CD4-positive, alpha-beta T cell treated with Interleukin-12 subunit alpha and Interleukin-12 subunit beta, for 1 hour (primary cell): ENCODE data around the gene PTPRD.

ENCODE experiments used
- DNase-seq: peaks from one replicate; pipeline ENCODE4 v3.0.0-alpha.2; 2020

Gene PTPRD

DNA sequence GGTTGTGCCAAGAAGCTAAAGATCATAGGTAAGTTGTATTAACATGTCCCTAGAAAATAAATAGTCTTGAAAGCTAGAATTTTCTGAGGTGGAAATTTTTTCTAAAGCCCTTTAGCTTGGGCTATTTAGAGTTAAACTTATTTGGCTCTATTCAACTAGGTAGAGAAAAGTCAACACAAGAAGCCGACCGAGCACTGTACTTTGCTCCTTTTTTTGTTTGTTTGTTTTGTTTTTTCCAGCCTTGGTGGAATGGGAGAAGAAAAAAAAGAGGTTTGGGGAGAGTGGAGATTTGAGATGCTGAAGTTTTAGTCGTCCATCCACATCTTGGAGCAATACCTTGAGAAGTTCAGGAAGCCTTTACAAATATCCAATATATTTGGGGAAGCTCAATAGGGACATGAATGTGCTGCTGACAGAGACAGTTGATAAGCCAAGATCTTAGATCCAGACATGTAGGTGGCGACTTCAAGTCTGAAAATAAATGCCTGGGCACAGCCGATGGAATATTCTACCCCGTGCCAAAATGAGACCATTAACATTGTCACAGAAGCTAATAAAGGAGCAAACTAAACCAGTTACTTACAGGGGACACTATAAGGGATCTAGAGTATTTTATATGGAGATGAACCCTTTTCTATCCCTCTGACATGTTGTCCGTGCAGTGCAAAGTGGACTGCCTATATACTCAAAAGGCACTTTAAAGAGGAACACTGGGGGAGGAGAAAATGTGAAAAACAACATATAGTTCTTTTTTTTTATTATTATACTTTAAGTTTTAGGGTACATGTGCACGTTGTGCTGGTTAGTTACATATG, 466.1 kb downstream of the PTPRD start:
- DNase-seq: no peak

DNA sequence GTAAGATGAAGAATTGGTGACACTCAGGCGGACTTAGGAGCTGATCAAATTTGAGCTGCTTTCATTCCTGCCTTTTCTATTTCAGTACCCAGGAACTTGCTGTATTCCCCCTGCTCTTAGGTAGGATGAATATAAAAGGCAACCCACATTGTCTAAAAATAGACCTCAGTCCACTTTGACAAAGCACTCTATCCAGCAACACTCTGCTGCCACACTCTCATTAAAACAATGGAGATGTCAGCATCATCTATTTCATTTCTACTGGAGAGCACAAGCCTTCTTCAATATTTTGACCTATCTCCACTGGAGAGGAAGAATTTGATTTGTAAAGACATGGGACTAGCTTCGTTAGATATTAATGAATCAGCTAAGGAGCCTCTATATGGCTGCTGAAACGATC, 468.4 kb downstream of the PTPRD start:
- DNase-seq: no peak

DNA sequence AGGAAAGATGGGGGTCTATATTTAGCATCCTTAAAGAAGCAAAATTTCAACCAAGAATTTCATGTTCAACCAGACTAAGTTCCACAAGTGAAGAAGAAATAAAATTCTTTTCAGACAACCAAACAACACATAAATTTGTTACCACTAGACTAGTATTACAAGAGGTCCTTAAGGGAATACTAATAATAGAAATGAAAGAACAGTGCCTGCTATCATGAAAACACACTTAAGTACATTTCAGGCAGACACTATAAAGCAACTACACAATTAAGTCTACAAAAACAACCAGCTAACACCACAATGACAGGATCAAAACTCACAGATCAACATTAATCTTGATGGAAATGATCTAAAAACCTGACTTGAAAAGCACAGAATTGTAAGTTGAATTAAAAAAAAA, 477.2 kb downstream of the PTPRD start:
- no peak for DNase-seq

DNA sequence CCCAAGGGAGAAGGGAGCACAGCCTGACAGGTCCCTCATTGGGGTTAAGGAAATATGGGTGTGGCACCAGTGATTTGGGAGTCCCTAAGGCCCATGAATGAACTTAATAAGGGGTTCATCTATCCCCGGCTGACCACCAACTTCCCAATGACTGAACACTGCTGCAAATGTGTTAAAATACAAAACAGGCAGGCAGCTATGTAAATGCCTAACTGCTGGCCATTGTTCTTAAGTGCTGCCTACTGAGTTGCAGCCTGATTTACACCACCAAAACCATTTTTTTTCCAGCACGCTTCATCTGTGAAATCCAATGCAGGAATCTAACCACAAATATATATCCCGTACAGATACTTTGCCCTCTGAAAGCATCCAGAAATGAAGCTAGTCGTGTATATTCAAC, 478.5 kb downstream of the PTPRD start:
- DNase-seq: no peak

DNA sequence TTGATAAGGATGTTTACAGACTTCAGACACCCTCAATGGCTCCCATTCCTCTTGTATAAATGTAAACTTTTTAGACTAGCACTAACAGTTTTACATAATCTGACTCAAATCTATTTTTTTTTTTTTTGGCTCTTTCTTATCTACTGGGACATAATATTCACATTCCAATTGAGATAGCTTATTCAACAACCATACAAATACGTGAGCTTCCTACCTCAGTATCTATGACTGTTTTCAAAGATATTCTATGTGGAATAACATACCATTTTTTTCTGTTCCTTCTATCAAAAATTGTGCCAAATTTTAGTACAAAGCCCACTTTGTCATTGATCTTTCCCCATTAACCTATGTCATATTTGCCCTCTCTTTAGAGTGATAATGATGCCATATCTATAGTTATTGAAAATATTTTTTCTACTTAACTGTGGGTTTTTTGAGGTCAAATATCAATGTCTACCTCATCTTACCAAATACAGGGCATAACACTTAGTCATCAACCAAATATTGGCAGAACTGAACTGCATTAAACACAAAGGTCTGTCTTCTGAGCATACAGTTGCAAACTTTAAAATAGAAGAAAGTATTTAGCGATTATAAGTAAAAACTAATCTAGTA, 482.6 kb downstream of the PTPRD start:
- no peak for DNase-seq

DNA sequence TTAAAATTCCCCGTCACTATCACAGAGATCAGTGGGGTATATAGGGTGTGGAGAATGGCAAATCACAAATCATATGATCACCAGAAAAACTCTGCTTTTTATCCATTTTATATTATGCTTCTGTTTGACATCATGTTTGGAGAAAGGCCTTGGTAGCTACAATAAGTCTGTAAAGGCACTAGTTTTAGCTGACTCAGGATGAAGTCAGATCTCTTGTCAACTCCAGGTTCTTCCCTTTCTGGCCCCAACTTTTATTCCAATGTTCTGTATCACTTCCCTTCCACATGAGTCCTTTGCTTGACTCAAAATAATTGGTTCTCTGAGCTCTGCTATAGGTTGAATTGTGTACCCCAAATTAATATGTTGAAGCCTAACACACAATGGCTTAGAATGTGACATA, 484.9 kb downstream of the PTPRD start:
- no peak for DNase-seq

DNA sequence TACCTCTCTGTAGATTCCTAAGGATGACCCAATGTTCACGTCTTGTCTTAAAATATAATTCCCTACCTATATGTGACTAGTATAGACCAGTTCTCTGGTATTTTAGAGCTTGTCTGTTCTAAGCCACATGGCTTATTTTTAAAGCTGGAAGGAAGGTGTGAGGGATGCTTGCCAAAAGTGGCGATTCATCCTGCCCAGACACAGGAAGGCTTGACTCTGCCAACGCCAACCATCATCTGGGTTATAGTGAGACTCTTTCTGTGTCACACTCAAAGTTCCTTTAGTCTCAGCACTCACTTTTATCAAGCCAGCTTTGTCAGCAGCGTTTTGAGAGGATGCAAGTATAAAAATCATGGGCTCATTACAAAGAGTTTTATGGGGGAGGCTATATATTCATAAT, 500.0 kb downstream of the PTPRD start:
- DNase-seq: no peak

DNA sequence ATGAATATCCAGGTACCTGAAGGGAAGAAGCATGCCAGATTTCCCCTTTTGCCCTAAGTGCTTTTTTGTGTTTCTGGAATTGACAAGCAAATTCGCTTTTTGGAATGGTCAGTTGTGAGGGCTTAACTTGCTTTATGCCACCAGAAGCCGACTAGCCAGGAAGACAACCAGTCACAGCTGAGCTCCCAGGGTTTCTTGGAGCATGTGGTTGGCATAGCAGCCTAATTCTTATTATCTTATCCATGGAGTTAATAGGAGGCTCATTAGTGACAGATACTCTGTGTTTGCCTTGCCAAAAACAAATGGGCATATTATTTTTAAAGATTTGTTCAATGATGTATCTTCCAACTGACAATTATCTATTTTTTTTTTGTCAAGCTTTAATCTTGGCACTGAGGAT, 500.7 kb downstream of the PTPRD start:
- DNase-seq: no peak

DNA sequence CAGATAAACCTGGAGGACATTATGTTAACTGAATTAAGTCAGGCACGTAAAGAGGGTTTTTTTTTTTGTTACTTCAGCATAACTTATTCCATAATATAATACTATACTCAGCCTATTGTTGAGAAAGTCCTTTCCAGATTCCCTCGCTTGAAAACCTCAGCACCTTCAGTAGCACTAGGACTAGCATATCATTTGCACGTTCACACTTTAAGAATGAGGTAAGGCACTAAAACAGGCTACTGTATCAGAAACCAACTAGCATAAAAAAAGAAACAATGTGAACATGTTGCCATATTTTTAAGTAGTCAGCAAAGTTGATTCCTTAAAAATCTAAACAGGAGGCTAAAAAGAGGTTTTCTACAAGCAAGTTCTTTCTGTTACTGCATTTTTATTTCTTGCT, 504.0 kb downstream of the PTPRD start:
- no peak for DNase-seq

DNA sequence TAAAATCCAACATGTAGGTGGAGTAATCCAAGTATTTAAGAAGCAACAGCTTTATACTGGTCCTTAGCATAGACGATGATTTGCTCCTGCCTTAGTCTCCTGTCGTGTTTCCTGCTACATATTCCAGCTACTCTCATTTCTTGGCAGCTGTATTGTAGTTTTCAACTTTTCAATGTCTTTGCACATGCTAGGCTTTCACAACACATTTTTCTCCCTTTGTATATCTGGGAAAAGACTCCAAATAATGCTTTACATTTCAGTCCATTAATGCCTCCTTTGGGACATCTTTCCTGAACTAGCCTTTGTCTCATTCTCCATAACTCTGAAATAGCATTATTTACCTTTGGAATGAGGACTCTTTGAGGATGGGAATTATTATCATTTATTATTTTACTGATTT, 508.0 kb downstream of the PTPRD start:
- no peak for DNase-seq

DNA sequence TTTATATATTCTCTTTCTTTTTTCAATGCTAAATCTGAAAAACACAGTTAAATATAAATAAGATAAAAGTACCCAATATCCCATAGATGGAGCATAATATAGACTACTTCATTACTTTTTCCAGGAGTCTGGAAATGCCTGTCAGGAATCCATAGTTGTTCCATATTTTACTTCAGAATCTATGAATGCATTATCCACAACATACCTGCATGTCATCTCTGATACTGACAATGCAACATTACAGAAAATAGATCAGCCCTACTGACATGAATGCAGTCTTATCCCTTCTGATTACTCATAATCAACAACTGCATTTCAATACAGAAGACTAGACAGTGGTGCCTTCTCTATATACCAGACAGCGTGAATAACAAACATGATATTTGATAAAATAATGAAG, 517.6 kb downstream of the PTPRD start:
- DNase-seq: no peak

DNA sequence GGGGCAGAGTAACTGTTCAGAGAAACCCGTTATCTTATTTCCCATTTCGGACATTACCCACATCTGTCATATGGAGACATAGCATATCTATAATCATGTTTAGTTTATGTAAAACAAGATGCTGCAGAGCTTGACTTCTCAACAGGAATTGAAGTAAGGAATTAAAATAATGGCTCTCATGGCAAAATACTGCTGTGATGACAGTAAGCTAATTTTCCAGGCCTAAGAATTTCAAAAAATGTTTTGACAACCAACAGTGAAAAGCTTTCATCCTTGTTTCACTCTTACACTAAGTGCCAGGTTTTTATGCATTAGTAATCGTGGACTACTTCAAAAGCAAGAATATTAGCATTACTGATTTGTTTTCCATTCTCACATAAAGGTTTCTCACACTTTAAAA, 518.2 kb downstream of the PTPRD start:
- no peak for DNase-seq

DNA sequence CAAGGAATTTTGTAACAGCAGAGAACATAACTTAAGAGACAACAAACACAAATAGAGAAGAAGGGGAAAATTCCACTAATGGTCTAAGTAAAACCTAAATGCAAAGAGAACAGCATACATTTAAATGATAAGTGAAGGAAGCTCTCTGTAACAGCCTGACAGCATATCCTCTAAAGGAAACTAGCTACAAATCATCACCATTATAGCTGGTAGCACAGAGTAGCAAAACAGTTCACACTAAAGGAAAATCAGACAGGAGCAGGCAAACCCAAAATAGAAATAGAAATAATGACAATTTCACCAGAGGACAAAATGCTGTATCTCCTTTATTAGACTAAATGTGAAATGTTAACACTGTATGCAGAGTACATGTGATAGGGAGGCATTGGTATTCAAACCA, 532.8 kb downstream of the PTPRD start:
- DNase-seq: no peak

DNA sequence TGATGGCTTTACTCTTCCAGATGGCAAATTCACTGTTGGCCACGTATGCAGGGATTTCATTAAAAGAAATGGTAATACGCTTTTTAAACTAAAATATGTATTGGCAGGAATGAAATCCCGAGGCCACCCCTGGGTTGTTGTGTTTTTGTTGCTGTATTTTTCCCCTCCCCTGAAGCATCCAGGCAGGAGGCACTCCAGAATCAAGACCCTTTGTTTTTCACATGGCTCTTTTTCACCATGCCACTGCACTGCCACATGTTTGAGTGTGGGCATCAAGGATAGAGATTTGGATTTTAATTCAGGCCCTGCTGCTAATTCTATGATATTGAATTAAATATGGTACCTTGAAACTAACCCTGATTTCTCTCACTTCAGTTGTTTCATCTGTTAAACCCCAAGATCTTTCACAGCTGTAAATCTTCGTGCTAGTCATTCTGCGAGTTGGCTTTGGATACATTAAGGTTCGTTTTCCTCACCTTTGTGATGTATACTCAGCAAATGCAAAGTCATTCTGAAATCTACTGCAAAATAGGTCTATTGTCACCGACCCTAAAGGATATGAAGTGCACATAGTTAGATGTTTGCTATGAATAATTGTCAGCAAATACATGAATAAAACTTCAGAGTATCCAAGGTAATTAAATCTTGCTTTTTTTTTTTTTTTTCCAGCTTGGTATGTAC, 533.4 kb downstream of the PTPRD start:
- DNase-seq: no peak

DNA sequence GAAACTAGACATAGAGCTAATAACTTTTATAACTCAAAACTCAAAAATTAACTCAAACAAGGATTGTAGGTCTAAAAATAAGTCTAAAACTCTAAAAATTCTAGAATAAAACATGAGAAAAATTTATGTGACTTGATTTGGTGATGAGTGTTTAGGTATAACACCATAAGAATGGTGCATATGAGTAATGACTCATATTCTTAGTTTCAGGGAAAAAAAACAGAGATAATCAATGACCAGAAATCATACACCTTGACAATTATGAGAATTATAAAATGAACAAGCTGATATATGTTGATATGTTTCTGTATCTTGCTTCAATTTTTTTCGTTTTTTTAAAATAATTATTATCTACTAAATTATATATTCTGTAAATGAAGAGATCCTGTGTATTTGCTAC, 541.2 kb downstream of the PTPRD start:
- DNase-seq: no peak

DNA sequence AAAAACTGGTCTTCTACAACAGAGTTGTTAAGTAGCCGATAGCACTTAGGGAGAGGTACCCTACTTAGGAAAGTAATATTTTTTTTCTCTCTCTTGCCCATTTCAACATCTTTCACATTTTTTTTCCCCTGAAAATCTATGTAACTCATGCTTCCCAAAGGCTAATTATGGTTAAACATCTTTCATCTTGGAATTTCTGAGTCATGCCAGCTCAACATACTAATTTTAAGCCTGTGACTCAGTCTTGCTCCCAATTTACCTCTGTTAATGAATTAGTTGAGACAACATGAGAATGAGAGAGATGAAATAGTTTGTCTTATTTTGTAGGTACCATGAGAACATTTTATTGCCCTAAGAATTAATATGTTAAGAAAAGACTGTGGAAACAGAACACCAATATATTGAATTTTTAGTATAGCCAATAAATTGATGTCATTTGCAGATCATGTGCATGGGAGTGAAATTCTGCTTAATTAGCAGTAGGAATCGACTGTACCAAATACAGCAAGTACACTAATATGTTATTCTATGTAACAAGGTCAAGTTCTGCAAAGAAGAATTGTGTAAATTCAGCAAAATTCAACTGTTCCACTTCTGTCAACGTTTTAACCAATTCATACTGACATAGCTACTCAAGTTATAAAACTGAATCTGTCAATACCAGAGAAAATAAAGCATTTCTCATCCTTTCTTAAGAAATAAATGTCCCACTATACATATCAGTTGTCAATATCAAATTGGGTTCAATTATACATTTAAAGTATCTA, 550.0 kb downstream of the PTPRD start:
- no peak for DNase-seq

DNA sequence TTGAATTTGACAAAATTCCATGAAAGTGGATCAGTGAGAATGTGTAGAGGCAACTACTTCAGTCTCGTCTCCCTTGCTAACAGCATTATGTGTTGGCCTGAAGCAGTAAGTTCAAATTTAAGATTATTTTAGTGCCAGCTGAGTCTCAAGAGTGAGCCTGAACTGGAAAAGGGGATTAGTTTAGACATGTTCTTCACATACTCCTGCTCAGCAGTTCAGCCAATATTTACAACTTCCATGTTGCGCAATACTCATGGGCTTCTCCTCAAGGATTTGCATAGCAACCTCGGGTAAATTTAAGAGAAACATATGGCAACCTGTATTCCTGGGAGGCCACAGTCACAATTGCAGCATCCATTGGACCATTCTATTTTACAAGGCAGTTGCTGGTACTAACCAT, 553.8 kb downstream of the PTPRD start:
- no peak for DNase-seq

DNA sequence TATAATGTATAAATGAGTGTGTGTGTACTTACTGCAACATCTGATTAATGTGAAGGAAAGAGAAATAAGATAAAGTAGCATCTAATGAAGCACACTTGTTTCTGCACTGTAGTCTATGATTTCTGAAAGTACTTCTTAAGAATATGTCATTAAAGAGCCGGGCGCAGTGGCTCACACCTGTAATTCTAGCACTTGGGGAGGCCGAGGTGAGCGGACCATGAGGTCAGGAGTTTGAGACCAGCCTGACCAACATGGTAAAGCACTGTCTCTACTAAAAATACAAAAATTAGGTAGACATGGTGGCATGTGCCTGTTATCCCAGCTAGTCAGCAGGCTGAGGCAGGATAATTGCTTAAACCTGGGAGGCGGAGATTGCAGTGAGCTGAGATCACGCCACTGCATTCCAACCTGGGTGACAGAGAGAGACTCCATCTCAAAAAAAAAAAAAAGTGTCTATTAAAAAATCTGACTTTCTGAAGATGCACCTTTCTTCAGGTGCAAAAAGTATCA, 556.9 kb downstream of the PTPRD start:
- DNase-seq: no peak

DNA sequence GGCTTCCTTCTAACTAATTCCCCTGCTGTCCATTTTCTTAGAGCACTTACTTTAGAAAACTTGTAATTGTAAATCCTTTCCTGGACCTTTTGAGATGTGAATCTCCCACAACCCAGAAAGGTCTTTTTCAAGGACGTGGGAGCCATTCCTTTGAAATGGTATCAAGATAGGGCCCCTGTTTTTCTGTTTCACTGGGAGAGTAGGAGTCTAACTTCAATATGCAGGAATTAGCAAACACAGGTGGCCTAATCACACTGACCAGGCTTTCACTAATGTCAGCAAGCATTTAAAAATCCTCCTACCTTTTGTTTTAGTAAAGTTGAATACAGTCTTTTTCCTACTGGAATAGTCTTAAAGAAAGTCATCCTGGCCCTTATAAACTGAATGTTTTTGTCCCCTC, 558.3 kb downstream of the PTPRD start:
- DNase-seq: no peak

DNA sequence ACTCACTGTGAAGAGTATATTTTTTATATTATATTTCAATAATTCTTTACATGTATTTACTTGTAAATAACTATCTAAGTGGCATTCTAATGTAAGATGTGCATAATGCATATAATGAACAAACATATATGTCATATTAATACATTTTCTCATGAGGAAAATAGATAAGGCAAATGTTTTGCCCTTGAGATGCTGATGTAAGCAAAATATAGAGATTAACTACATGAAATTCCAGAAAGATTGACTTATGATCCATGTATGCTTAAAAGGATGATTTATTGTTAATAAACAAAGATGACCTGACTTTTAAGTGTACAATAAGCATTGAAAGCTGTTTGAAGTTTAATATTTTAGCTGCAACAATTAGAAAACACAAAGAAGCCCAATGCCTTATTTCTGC, 559.9 kb downstream of the PTPRD start:
- no peak for DNase-seq

DNA sequence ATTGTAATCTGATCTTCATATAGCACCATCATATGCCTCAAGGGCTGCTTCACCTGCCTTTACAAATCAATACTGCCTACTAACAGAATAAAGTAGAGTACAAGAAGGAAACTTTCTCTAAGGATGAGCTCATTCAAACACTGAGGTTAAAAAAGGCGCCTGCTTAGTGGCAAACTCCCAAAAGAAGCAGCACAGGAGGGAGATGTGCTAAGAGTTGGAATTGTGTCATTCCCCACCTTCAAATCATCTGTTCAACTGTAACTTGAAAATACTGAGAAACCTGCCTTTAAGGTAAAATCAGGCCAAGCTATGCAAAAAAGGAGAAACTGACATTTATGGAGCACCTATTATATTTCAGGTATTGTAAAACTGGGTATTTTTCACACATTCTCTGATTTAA, 560.6 kb downstream of the PTPRD start:
- no peak for DNase-seq

DNA sequence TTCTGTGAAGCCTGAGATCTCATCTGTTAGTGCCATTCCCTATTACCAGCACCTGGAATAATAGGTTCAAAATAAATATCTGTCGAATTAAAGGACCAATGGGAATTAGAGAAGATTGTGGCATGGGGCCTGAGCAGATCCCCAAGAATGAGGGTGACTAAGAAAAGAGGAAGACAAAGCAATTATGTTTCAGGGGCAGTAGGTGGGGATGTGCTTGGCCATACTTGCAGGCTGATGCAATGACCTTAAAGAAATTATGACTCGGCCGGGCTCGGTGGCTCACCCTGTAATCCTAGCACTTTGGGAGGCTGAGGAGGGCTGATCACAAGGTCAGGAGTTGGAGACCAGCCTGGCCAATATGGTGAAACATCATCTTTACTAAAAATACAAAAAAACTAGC, 562.8 kb downstream of the PTPRD start:
- no peak for DNase-seq

DNA sequence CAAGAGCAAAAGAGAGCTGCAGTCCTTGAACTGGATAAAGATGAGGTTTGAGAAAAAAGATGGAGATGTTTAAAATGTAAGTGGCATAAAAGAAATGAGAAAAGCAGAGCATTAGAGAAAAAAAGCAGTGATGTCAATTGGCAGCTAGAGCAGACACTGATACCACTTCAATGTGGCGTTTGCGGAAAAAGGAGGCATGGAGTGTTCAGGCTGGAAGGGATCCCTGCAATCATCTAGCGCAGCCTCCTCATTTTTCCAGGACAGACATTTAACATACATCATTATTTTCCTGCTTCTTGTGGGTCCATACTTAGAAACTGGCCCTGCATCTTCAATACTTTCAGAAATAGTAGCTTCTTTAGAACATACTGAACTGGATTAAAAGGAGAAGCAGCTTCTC, 563.8 kb downstream of the PTPRD start:
- DNase-seq: no peak
